Peyer's patch (tissue), 4 donors: Measurements from ENCODE around the gene RBM20.

Source experiments
- POLR2A ChIP-seq, 2 donors: fragments of 450-650 bp; IDR thresholded peaks; one replicate each; pipeline ENCODE4 v1.5.1; 2017; ENCODE audit warnings: antibody characterized with exemption in 2 of 2, mild to moderate bottlenecking in 2 of 2, moderate library complexity in 2 of 2
- TF ChIP-seq, protein P1 (sequence below), 6 experiments: fragments of 450-650 bp in 4 of 6; fragments of 200-600 bp in 2 of 6; sonication (generic) in 1 of 6; IDR thresholded peaks; one replicate each; pipeline ENCODE4 v1.5.1; 2017 to 2019; ENCODE audit warnings: antibody characterized with exemption in 6 of 6, mild to moderate bottlenecking in 3 of 6, moderate library complexity in 1 of 6

DNA sequence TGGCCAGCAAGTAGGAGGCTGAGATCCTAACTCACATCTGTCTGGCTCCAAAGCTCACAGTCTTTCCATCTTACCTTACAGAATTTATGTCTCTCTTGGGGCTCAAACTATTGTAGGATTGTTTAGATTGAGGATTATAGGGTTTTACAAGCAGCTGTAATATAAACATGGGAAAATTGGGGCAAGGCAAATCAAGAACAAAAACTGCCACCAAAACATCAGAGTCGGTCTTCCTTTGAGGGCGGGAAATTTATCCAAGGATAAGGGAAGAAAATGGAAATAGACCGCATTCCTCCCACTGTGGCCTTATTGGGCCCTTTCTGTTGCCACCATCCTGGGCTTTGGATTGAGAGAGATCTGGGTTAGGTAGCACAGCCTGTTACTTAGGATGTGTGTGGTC lies 22.5 kb downstream of the RBM20 start:
- TF ChIP-seq, protein P1, sequence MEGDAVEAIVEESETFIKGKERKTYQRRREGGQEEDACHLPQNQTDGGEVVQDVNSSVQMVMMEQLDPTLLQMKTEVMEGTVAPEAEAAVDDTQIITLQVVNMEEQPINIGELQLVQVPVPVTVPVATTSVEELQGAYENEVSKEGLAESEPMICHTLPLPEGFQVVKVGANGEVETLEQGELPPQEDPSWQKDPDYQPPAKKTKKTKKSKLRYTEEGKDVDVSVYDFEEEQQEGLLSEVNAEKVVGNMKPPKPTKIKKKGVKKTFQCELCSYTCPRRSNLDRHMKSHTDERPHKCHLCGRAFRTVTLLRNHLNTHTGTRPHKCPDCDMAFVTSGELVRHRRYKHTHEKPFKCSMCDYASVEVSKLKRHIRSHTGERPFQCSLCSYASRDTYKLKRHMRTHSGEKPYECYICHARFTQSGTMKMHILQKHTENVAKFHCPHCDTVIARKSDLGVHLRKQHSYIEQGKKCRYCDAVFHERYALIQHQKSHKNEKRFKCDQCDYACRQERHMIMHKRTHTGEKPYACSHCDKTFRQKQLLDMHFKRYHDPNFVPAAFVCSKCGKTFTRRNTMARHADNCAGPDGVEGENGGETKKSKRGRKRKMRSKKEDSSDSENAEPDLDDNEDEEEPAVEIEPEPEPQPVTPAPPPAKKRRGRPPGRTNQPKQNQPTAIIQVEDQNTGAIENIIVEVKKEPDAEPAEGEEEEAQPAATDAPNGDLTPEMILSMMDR (IDR thresholded peaks at IDR 0.05) = no peak
- no peak for TF ChIP-seq POLR2A (IDR thresholded peaks at IDR 0.05)
